CD4-positive, alpha-beta T cell treated with Interferon alpha-2 for 1 hour (primary cell): ENCODE data around the gene RAD23A.
"Not testable (repeated sequence)": the region's sequence is repeated elsewhere in the genome, so short reads cannot be mapped to it uniquely, and the experiment has no call there.

Experiments
- DNase-seq, 2 donors: peaks; one replicate each; pipeline ENCODE4 v3.0.0-alpha.2; 2020 to 2022

Gene RAD23A

GRCh38 chr19:12956446-12957388 lies 11.1 kb downstream of the RAD23A start, which contains the start of gene GADD45GIP1:
Gene GADD45GIP1 (minus strand): TSS chr19:12957223. CDS start chr19:12957212, 11 bp downstream.
- DNase-seq = peak; percentile 77 to 86

GRCh38 chr19:12957389-12957952 lies 11.8 kb downstream of the RAD23A start:
- not testable (repeated sequence) for DNase-seq

- DNase-seq = no peak
These were observed 13.8 kb downstream of the RAD23A start for GRCh38 chr19:12959481-12959880.

GRCh38 chr19:12965017-12965811 lies 19.6 kb downstream of the RAD23A start:
- DNase-seq = peak; percentile 78 to 84

GRCh38 chr19:12965812-12966135 lies 20.1 kb downstream of the RAD23A start:
- DNase-seq = no peak

- DNase-seq = no peak
These were observed 22.2 kb downstream of the RAD23A start for GRCh38 chr19:12967907-12968306.

GRCh38 chr19:12969292-12969988 lies 23.8 kb downstream of the RAD23A start, which contains the start of gene DAND5:
Gene DAND5 (plus strand): TSS chr19:12969576. CDS start chr19:12969661, 85 bp downstream.
- DNase-seq = no peak

GRCh38 chr19:12970070-12970820 lies 24.6 kb downstream of the RAD23A start:
- no peak for DNase-seq

GRCh38 chr19:12973236-12973635 lies 27.6 kb downstream of the RAD23A start:
- DNase-seq = no peak

- no peak for DNase-seq
These were observed 28.9 kb downstream of the RAD23A start for GRCh38 chr19:12974301-12975220.

GRCh38 chr19:12975221-12975741 lies 29.6 kb downstream of the RAD23A start:
- DNase-seq = no peak

GRCh38 chr19:12976109-12976508 lies 30.4 kb downstream of the RAD23A start:
- DNase-seq = not testable (repeated sequence)

GRCh38 chr19:12979974-12980373 lies 34.3 kb downstream of the RAD23A start:
- no peak for DNase-seq

- DNase-seq = no peak
These were observed 37.0 kb downstream of the RAD23A start for GRCh38 chr19:12982648-12983047.

GRCh38 chr19:12983091-12983490 lies 37.4 kb downstream of the RAD23A start:
- no peak for DNase-seq

GRCh38 chr19:12983542-12984142 lies 38.0 kb downstream of the RAD23A start:
- peak; percentile 83 to 89 for DNase-seq

GRCh38 chr19:12984143-12984627 lies 38.5 kb downstream of the RAD23A start:
- DNase-seq = peak in 1 of 2 donors; percentile 35

GRCh38 chr19:12984683-12985048 lies 39.0 kb downstream of the RAD23A start:
- no peak for DNase-seq

GRCh38 chr19:12985049-12985776 lies 39.6 kb downstream of the RAD23A start:
- DNase-seq = peak; percentile 33 to 34
